C4-2B (cell line): Measurements from ENCODE around the gene ROM1.
"Not testable (repeated sequence)": the region's sequence is repeated elsewhere in the genome, so short reads cannot be mapped to it uniquely, and the experiment has no call there.

Source experiments
- H3K27ac ChIP-seq: fragments of 450-650 bp; 2 replicates; pipeline ENCODE4 v1.5.1; 2017
- ZFX ChIP-seq: fragments of 450-650 bp; IDR thresholded peaks from 2 replicates; pipeline ENCODE4 v1.6.1; 2017
- TF ChIP-seq, protein P1 (sequence below): fragments of 450-650 bp; conservative IDR thresholded peaks from 2 replicates; pipeline ENCODE4 v1.5.1; 2017; ENCODE audit warnings: mild to moderate bottlenecking

ROM1 gene

DNA sequence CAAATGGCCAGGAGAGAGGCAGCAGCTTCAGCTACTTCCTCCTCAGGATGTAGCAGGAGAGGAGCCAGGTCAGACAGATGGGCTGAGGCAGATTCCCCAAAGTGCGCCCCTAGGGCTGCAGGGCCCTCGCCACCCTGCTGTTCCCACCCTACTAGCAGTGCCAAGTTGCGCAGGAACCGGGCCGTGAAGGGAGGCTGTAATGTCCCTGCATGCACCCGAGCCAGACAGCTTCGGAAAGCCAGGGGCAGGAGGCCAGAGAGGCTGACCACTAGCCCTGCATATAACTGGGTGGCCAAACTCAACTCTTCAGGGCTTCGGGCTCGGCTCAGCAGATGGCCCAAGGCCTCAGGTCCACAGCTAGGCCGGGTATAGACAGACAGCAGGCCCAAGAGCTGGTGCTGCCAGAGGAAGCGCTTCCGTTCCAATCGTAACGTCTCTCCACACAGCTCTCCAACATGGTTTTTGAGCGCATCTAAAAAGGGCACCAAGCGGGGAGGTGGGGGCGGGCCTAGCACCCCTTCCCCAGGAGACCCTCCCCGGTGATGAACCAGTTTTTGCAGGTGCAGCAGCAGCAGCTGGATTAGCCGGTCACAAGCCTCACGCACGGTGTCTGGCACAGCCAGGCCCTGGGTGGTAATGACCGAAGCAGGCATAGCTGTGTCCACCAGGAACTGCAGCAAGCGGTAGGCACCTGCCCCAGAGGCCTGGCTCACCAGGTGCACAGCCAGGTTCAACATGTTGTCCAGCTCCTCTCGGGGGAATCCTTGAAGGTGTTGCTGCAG is 35.3 kb downstream of the ROM1 start:
- no peak for TF ChIP-seq ZFX
- TF ChIP-seq, protein P1, sequence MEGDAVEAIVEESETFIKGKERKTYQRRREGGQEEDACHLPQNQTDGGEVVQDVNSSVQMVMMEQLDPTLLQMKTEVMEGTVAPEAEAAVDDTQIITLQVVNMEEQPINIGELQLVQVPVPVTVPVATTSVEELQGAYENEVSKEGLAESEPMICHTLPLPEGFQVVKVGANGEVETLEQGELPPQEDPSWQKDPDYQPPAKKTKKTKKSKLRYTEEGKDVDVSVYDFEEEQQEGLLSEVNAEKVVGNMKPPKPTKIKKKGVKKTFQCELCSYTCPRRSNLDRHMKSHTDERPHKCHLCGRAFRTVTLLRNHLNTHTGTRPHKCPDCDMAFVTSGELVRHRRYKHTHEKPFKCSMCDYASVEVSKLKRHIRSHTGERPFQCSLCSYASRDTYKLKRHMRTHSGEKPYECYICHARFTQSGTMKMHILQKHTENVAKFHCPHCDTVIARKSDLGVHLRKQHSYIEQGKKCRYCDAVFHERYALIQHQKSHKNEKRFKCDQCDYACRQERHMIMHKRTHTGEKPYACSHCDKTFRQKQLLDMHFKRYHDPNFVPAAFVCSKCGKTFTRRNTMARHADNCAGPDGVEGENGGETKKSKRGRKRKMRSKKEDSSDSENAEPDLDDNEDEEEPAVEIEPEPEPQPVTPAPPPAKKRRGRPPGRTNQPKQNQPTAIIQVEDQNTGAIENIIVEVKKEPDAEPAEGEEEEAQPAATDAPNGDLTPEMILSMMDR = no peak
- H3K27ac ChIP-seq = peak overlapping the region; percentile 97

DNA sequence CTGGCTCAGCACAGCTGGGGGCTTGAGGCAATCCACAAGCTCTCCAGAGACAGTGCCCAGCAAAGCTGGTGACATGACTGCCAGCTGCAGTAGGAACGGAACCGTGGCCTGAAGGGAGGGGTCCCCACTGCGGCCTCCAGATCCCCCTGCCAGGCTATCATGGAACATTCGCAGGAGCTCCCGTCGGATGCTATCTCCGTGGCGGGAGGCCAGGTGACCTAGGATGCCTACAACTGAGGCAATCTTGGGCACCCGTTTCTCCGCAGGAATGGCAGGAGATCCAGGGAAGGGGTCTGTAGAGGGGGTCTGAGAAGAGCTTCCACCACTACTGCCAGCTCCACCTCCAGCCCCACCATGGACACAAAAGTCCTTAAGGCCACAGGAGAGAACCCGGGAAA is 35.9 kb downstream of the ROM1 start:
- no peak for TF ChIP-seq ZFX
- TF ChIP-seq, protein P1 = no peak
- H3K27ac ChIP-seq = no peak overlapping the region

DNA sequence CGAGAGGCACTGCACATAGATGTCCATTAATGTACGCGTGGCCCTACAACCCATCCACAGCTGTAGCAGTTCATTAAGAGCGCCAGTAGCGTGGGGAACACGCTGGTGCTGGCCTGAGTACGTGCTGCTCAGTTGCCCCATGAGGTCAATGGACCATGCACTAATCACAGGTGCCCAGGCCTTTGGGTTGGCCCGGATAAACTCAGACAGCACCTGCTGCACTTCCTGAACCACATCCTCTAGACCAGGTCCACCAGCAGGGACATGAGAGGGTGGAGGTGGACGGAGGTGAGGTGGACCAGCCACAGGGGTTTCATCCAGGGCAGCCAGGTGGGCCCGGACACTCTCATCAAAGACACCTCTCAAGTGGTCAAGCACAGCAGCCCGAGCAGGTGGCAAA is 36.4 kb downstream of the ROM1 start:
- no peak for TF ChIP-seq ZFX
- TF ChIP-seq, protein P1 = no peak
- no peak overlapping the region for H3K27ac ChIP-seq

DNA sequence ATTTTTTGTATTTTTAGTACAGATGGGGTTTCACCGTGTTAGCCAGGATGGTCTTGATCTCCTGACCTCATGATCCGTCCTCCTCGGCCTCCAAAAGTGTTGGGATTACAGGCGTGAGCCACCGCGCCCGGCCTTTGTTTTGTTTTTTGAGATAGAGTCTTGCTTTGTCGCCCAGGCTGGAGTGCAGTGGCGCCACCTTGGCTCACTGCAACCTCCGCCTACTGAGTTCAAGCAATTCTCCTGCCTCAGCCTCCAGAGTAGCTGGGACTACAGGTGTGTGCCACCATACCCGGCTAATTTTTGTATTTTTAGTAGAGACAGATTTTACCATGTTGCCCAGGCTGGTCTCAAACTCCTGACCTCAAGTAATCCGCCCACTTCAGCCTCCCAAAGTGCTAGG is 37.2 kb downstream of the ROM1 start:
- not testable (repeated sequence) for H3K27ac ChIP-seq

DNA sequence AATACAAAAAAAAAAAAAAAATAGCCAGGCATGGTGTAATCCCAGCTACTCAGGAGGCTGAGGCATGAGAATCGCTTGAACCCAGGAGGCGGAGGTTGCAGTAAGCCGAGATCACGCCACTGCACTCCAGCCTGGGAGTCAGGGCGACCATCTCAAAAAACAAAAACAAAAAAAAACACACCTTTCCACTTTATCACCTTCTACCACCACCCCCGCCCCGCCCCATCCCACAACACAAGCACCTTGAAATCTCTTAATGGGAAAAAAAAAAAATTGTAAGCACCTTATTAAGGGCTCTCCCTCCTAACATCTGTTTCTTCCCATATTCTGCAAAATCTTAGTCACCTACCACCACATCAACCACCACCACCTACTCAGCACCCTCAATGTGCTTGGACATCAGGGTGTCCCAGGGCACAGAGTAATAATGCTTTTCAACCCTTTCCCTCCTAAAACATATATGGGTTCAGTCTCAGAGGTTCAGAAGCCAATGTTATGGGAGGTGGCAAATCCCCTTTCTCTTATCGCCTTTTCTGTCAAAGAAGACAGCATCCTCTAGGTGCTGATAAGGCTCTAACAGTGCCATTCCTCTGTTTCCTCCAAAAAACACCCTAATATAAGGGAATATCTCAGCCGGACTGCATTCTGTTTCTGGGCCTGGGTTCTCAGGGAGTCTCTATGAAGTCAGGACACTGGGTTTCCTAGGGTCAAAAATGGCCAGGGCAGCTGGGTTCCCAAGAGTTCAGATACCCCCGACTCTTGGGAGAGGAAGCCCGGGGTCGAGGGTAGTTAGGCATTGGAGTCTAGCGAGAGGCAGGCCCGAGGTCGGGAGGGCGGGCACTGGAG is 39.3 kb downstream of the ROM1 start:
- TF ChIP-seq, protein P1 = no peak
- no peak for TF ChIP-seq ZFX
- H3K27ac ChIP-seq = peak overlapping the region; percentile 86

DNA sequence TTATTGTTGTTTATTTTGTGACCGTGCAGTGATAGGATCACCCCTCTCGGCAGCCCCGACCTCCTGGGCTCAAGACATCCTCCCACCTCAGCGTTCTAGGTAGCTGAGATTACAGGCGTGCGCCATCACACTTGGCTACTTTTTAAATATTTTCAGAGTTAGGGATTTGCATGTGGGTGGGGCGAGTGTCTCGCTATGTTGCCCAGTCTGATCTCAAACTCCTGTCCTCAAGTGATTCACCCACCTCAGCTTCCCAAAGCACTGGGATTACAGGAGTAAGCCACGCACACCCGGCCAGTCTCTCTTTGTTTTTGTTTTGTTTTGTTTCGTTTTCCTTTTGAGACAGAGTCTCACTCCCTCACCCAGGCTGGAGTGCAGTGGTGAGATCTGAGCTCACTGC is 41.2 kb downstream of the ROM1 start:
- peak overlapping the region; percentile 86 for H3K27ac ChIP-seq
- TF ChIP-seq, protein P1 = no peak
- TF ChIP-seq ZFX = no peak

DNA sequence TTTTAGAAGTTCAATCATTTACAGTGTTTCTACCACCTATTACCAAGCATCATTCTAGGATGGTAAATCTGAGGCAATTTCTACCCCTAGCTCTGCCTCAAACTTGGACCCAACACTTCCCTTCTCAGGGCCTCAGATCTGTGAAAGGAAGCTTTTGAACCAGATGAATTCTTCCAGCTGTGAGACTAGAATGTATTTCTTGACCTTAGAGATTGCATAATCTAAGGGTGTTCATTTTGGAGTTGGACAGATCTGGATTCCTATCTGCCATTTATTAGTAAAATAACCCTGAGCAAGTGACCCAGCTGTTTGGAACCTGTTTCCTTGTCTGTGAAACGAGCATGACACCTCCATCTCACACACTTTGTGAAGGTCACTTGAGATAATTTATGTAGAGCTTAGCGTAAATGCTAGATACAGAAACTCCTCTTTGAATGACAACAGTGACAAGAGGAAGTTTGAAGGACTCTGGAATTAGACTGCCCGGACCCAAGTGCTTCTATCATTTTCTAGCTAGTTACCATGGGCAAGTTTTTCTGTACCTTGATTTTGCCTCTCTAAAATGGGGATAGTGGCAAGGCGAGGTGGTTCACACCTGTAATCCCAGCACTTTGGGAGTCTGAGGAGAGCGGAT is 43.9 kb downstream of the ROM1 start:
- no peak for TF ChIP-seq ZFX
- TF ChIP-seq, protein P1 = no peak
- no peak overlapping the region for H3K27ac ChIP-seq
